Subcutaneous abdominal adipose tissue (tissue), 5 donors: ENCODE data around the gene NINL.

Experiments
- H3K27ac ChIP-seq: one replicate; pipeline ENCODE4 v1.7.0; 2013; ENCODE audit warnings: low read depth, mild to moderate bottlenecking, inconsistent platforms, low read length, moderate library complexity
- H3K27me3 ChIP-seq, 5 donors: one replicate each; pipeline ENCODE4 v1.7.0; 2013; ENCODE audit warnings: low read length in 5 of 5, inconsistent platforms in 1 of 5; ENCODE audit not compliant: control insufficient read depth in 5 of 5, insufficient read depth in 4 of 5
- H3K36me3 ChIP-seq, 5 donors: one replicate each; pipeline ENCODE4 v1.7.0; 2013; ENCODE audit warnings: low read length in 5 of 5; ENCODE audit not compliant: control insufficient read depth in 5 of 5, insufficient read depth in 5 of 5
- H3K4me1 ChIP-seq, 5 donors: one replicate each; pipeline ENCODE4 v1.7.0; 2013; ENCODE audit warnings: low read length in 5 of 5, mild to moderate bottlenecking in 3 of 5, moderate library complexity in 1 of 5; ENCODE audit not compliant: control insufficient read depth in 5 of 5, insufficient read depth in 5 of 5
- H3K4me3 ChIP-seq, 5 donors: one replicate each; pipeline ENCODE4 v1.7.0; 2013; ENCODE audit warnings: low read length in 5 of 5, low read depth in 1 of 5
- H3K9ac ChIP-seq, 5 donors: one replicate each; pipeline ENCODE4 v1.7.0; 2013; ENCODE audit warnings: low read length in 5 of 5, mild to moderate bottlenecking in 4 of 5, moderate library complexity in 3 of 5
- H3K9me3 ChIP-seq, 5 donors: one replicate each; pipeline ENCODE4 v1.7.0; 2013; ENCODE audit warnings: low read length in 5 of 5; ENCODE audit not compliant: control insufficient read depth in 5 of 5
- donor health status: healthy.
- donor health status: healthy.
- donor health status: healthy.
- donor health status: healthy.
- donor health status: healthy.

Gene NINL

GRCh38 chr20:25444556-25444955, 140.8 kb downstream of the NINL start:
- Histone ChIP-seq H3K36me3 (no peaks in the 10 kb centered on the region), H3K9ac (no peak overlapping the region), H3K4me1 (no peaks in the 10 kb centered on the region), H3K27ac (no peak overlapping the region), H3K4me3 (no peak overlapping the region), H3K27me3 (no peaks in the 10 kb centered on the region), H3K9me3 (peaks cover 0 to 3% (median 0%) of the 10 kb centered on the region in 5 donors)

DNA sequence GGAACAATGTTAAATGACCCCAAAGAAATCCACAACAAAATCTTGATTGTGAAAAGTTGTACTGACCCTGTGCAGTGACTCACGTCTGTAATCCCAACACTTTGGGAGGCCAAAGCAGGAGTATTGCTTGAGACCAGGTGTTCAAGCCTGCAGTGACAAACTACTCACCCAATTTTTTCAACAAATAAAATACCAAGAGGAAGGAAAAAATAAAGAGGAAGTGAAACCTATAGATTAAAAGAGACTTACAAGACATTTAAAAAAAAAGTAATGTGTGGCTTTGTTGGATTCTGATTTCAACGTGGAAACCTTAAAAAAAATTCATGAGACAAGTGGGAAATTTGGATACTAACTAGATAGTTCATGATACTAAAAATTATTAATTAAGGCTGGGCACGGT, 146.0 kb downstream of the NINL start:
- no peaks in the 10 kb centered on the region for H3K4me1 ChIP-seq
- no peak overlapping the region for H3K27ac ChIP-seq

DNA sequence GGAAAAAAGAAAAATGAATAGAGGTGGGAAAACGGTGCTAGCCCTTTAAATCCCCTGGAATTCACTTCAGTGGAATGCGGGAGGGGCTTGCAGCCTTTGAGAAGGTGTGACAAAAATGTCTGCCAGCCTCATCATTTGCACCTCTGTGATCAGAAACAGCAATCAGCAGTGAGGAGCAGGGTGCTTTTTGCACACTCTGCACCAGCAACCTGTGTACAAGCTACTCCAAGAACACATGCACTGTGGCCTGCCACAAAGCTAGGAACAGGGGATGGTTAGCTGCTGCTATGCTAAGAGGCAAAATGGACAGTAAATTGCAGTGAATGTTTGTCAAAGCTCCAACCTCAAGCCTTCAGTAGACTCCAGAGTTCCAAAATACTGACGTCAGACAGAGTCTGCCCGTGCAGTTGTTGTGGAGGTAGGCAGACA, 148.2 kb downstream of the NINL start:
- no peaks in the 10 kb centered on the region for H3K9me3 ChIP-seq
- no peak overlapping the region for H3K4me3 ChIP-seq
- H3K9ac ChIP-seq, result no peak overlapping the region
- no peaks in the 10 kb centered on the region for H3K36me3 ChIP-seq
- no peaks in the 10 kb centered on the region for H3K4me1 ChIP-seq
- no peak overlapping the region for H3K27ac ChIP-seq
- no peaks in the 10 kb centered on the region for H3K27me3 ChIP-seq

More for the DNA sequence above, 146.0 kb downstream of the NINL start:
- Histone ChIP-seq H3K27me3 (no peaks in the 10 kb centered on the region), H3K9me3 (no peaks in the 10 kb centered on the region), H3K4me3 (no peak overlapping the region), H3K9ac (no peak overlapping the region), H3K36me3 (no peaks in the 10 kb centered on the region)

- H3K4me1 ChIP-seq, result no peaks in the 10 kb centered on the region
- H3K36me3 ChIP-seq, result no peaks in the 10 kb centered on the region
- H3K27me3 ChIP-seq, result no peaks in the 10 kb centered on the region
- no peaks in the 10 kb centered on the region for H3K9me3 ChIP-seq
- no peak overlapping the region for H3K4me3 ChIP-seq
- no peak overlapping the region for H3K9ac ChIP-seq
- no peak overlapping the region for H3K27ac ChIP-seq
Observed at GRCh38 chr20:25424536-25424935, 160.8 kb downstream of the NINL start.

- no peaks in the 10 kb centered on the region for H3K27me3 ChIP-seq
- H3K4me1 ChIP-seq, result no peaks in the 10 kb centered on the region
- no peak overlapping the region for H3K4me3 ChIP-seq
- no peaks in the 10 kb centered on the region for H3K36me3 ChIP-seq
- H3K9ac ChIP-seq, result no peak overlapping the region
- no peak overlapping the region for H3K27ac ChIP-seq
- no peaks in the 10 kb centered on the region for H3K9me3 ChIP-seq
Observed at GRCh38 chr20:25422032-25422431, 163.3 kb downstream of the NINL start.

GRCh38 chr20:25421102-25421501, 164.2 kb downstream of the NINL start:
- Histone ChIP-seq H3K27ac (no peak overlapping the region), H3K27me3 (no peaks in the 10 kb centered on the region), H3K9ac (no peak overlapping the region), H3K9me3 (no peaks in the 10 kb centered on the region), H3K36me3 (no peaks in the 10 kb centered on the region), H3K4me1 (no peaks in the 10 kb centered on the region), H3K4me3 (no peak overlapping the region)

GRCh38 chr20:25418776-25419175, 166.6 kb downstream of the NINL start:
- no peaks in the 10 kb centered on the region for H3K36me3 ChIP-seq
- H3K4me1 ChIP-seq, result no peaks in the 10 kb centered on the region
- no peak overlapping the region for H3K27ac ChIP-seq
- no peak overlapping the region for H3K4me3 ChIP-seq
- H3K27me3 ChIP-seq, result no peaks in the 10 kb centered on the region
- H3K9me3 ChIP-seq, result no peaks in the 10 kb centered on the region
- no peak overlapping the region for H3K9ac ChIP-seq

GRCh38 chr20:25408890-25409289, 176.4 kb downstream of the NINL start:
- H3K36me3 ChIP-seq, result no peaks in the 10 kb centered on the region
- no peak overlapping the region for H3K27ac ChIP-seq
- H3K4me3 ChIP-seq, result no peak overlapping the region
- peaks cover 0 to 6% (median 0%) of the 10 kb centered on the region in 5 donors for H3K9me3 ChIP-seq
- no peaks in the 10 kb centered on the region for H3K27me3 ChIP-seq
- peaks cover 3 to 18% (median 15%) of the 10 kb centered on the region in 5 donors for H3K4me1 ChIP-seq
- H3K9ac ChIP-seq, result no peak overlapping the region

- Histone ChIP-seq H3K4me1 (peaks cover 3 to 18% (median 15%) of the 10 kb centered on the region in 5 donors), H3K9ac (peak overlapping the region; percentile 42 to 91 (median 77)), H3K36me3 (no peaks in the 10 kb centered on the region), H3K27me3 (no peaks in the 10 kb centered on the region), H3K4me3 (peak overlapping the region; percentile 77 to 88 (median 84)), H3K9me3 (peaks cover 0 to 12% (median 7%) of the 10 kb centered on the region in 5 donors), H3K27ac (peak overlapping the region; percentile 37)
Observed at GRCh38 chr20:25408170-25408547, 177.2 kb downstream of the NINL start.

- no peaks in the 10 kb centered on the region for H3K27me3 ChIP-seq
- peak within 1 kb of the TSS; percentile 37 for H3K27ac ChIP-seq
- peak within 1 kb of the TSS; percentile 42 to 91 (median 77) for H3K9ac ChIP-seq
Observed at GRCh38 chr20:25407311-25408169, 177.8 kb downstream of the NINL start, which contains the start of gene GINS1. Gene GINS1 (plus strand): TSS chr20:25407673. CDS start chr20:25407821, 148 bp downstream.

More at GRCh38 chr20:25407311-25408169, 177.8 kb downstream of the NINL start, which contains the start of gene GINS1:
- H3K4me3 ChIP-seq, result peak within 1 kb of the TSS; percentile 77 to 88 (median 84)
- H3K9me3 ChIP-seq, result peaks cover 0 to 18% (median 13%) of the 10 kb centered on the region in 5 donors
- no peaks in the 10 kb centered on the region for H3K36me3 ChIP-seq
- peaks cover 3 to 18% (median 15%) of the 10 kb centered on the region in 5 donors for H3K4me1 ChIP-seq
